ENCODE results near the gene SSBP3.

Gene SSBP3

DNA sequence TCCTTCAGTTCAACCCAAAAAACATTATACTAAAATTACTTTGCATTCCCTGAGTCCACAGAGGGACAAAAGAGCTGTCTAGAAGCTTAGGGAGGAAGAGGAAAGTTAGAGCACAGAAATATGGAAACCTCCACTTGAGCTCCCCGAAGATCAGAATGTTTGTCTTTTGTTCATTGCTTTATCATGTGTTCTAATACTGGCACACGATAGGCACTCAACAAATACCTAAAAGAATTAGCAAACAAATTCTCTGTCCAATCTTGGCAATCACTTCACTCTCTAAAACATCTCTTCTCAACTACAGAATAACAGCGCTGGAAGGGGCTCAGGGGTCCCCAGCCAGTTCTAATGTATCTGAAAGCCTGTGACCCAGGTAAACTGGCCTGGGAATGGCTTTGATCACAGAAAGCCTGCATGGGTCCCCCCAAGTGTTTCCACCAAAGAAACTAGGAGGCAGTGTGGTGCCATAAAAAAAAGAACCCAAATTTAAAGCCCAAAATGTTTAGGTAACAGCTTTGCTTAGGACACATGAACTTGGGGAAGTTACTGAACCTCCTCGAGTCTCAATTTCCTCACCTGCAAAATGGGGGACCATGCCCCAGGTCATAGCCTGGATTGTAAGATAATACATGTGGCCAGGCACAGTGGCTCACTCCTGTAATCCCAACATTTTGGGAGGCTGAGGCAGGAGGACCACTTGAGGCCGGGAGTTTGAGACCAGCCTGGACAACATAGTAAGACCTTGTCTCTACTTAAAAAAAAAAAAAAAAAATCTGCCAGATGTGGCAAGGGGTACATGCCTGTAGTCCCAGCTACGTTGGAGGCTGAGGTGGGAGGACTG is 45.8 kb downstream of the SSBP3 start:
- H3K4me3 ChIP-seq (replicated peaks; ENCODE audit: low read depth, low read length), result no peak overlapping the region
- DNase-seq (ENCODE audit: low read depth), result no peak
- TF ChIP-seq, protein P1, sequence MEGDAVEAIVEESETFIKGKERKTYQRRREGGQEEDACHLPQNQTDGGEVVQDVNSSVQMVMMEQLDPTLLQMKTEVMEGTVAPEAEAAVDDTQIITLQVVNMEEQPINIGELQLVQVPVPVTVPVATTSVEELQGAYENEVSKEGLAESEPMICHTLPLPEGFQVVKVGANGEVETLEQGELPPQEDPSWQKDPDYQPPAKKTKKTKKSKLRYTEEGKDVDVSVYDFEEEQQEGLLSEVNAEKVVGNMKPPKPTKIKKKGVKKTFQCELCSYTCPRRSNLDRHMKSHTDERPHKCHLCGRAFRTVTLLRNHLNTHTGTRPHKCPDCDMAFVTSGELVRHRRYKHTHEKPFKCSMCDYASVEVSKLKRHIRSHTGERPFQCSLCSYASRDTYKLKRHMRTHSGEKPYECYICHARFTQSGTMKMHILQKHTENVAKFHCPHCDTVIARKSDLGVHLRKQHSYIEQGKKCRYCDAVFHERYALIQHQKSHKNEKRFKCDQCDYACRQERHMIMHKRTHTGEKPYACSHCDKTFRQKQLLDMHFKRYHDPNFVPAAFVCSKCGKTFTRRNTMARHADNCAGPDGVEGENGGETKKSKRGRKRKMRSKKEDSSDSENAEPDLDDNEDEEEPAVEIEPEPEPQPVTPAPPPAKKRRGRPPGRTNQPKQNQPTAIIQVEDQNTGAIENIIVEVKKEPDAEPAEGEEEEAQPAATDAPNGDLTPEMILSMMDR (IDR thresholded peaks at IDR 0.05; ENCODE audit: low read length, missing control alignments), result no peak

DNA sequence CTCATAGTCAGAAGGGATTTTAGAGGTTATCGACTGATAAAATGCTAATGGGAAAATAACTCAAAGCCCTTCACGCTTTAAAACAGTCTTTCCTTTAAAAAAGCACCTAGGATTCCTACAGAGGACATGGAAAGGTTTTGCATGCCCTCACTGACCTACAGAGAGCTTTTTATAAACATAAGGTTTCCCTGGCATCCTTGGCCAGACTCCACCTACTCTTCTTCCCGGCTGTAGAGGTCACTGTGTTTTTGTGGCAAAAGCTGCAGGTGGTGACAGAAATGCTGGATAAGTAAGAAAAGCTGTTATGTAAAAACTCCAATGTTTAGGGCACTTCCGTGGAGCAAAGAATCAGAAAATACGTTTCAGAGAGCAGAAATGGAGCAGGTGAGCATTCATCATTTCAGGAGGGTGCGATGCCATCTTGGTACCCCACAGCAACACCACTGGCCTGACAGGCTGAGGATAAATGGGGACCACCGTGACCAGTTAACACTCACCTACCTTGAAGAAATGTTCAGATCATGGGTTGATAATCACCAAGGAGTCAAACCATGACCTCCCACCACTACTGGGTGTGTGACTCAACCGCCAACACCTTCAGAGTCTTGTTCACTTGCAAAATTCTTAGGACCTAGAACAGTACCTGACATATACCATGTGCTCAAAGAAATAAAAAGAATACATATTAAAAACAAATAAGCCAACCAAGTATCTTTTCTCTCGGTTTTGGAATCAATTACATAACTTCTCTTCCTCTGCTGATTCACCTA is 46.6 kb downstream of the SSBP3 start:
- no peak overlapping the region for H3K4me3 ChIP-seq (replicated peaks; ENCODE audit: low read depth, low read length)
- TF ChIP-seq, protein P1 (IDR thresholded peaks at IDR 0.05; ENCODE audit: low read length, missing control alignments), result no peak
- DNase-seq (ENCODE audit: low read depth), result no peak

DNA sequence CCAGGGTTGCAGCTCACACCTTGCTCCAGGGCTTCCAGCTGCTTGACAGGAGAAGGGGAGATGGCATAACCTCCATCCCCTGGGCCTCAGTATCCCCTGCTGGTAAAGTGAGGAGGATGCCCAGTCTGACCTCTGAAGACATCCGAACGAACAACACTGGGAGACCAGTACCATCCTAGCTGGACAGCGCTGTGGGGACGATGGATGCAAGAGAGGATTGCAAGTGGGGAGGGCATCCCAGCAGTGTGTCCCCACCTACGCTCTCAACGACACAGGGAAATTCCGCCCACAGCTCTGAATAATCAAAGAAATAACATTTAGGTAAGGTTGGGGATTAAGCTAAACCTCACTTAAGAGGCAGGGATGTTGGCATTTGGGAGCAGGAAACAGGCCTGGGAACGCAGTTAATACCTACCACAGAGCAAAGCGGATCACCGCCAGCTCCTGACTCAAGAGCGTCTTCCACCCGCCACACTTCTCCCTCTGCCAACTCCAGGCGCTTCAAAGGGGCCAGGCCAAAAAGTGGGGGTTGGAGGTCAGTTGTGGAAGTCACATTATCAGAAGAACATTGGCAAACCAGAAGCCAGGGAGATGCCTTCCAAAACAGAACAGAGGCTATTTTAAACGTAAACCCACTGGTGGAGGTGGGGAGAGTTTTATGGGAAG is 47.6 kb downstream of the SSBP3 start:
- no peak overlapping the region for H3K4me3 ChIP-seq (replicated peaks; ENCODE audit: low read depth, low read length)
- DNase-seq (ENCODE audit: low read depth), result no peak
- TF ChIP-seq, protein P1 (IDR thresholded peaks at IDR 0.05; ENCODE audit: low read length, missing control alignments), result no peak

DNA sequence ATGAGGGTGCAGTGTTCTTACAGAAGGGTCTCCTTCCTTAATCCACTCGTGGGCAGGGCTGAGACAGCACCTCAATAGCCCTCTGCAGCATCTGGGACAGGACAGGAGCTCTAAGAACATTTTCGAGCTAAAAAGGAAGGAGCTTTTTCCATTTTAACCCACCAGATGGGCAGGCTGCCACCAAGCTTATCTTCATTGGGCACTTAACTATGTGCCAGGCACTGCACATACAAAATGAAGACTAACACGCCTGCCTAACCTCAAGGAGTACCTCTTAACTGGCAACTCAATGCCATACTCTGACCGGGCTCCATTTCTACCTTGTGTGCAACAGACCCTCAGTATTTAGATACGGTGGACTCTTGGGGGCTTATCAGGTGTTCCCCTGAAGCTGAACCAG is 48.2 kb downstream of the SSBP3 start:
- DNase-seq (ENCODE audit: low read depth), result no peak
- no peak overlapping the region for H3K4me3 ChIP-seq (replicated peaks; ENCODE audit: low read depth, low read length)
- TF ChIP-seq, protein P1 (IDR thresholded peaks at IDR 0.05; ENCODE audit: low read length, missing control alignments), result no peak

DNA sequence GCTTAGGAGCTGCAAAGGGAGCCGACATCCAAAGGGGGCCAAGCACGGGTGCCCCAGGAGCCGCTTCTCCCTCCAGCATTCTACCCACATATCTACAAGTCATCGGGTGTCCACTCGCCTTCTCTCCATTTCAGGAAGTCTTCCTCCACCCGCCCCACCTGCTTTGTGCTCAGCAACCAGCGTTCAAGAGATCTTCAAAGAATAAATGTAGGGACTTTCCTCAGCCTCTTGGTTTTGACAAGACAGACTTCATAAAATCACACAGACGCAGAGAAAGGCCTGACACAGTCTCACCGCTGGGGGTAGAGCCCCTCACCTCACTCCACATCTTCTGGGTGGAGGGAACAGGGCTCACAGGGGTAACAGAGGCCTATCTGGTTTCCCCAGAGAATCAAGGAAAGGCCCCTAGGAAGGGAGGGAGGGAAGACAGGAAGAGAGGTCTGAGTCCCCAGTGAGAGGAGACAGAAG is 49.5 kb downstream of the SSBP3 start:
- H3K4me3 ChIP-seq (replicated peaks; ENCODE audit: low read depth, low read length), result no peak overlapping the region
- DNase-seq (ENCODE audit: low read depth), result no peak

DNA sequence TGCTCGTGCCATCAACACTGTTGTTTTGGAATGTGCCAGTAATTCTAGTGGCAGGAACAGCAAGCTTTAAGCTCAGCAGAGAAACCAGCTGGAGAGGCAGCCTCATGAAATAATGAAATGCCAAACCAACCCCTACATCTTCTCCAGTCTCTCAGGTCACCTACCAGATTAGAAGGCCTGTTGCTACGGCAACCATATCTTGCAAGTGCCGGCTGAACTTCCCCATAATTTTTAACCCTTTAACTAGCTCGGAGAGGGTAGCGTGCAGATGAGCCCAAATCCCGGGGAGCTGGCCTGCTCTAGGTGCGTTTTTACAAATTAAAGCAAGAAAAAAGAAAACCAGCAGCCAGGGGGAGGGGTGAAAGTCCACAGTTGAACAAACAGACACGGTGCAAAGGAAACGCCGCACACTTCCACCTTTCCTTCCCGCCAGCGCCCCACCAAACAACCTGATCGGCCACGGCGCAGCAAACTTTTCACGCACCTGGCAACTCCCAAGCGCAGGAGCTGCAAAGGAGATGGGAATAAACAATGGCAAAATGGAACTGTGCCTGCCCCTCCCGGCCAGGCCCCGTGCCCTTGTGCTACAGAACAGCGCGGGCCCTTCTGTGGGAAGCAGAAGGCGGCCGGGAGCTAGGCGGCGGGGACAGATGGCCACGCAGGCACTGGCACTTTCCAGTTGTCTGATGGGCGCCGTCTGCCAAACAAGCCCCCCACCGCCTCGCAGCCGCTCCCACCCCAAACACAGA is 50.1 kb downstream of the SSBP3 start:
- peak; percentile 13 for DNase-seq (ENCODE audit: low read depth)
- H3K4me3 ChIP-seq (replicated peaks; ENCODE audit: low read depth, low read length), result no peak overlapping the region
- TF ChIP-seq, protein P1 (IDR thresholded peaks at IDR 0.05; ENCODE audit: low read length, missing control alignments), result no peak

More for the DNA sequence above, 49.5 kb downstream of the SSBP3 start:
- TF ChIP-seq, protein P1 (IDR thresholded peaks at IDR 0.05; ENCODE audit: low read length, missing control alignments), result no peak

All from fibroblast of pulmonary artery (primary cell).